Left colon (tissue), 2 donors: Measurements from ENCODE around the gene DCST2. TPM values are rescaled to one million over a fixed set of nuclear protein-coding genes. Genes with fewer than 3 reads are reported as not detected.
A peak's percentile ranks its signal among the peaks of the same experiment; 100 is the strongest.

ENCODE experiments used
- ATAC-seq: fragments of 200-7000 bp; cut with Tn5 transposase; one replicate; pipeline ENCODE4 v1.9.1; 2020; ENCODE audit warnings: mild to moderate bottlenecking, moderate library complexity
- DNase-seq, 2 donors: peaks; one replicate each; pipeline ENCODE4 v3.0.0-alpha.2; 2020
- intact Hi-C, 2 donors: fragments of 100-400 bp; cut with DNase I in 1 of 2; cut with micrococcal nuclease in 1 of 2; formaldehyde crosslinking; loops; one replicate each; pipeline versions ENCODE4 v1.11.2 to v1.14.0; 2022; cut with DNase I, micrococcal nuclease
- total RNA-seq, 2 donors: library from RNA; stranded (reverse); fragmentation: NEBNext Ultra II Directional; extraction: Animal tissue kit (Norgen Biotek cat#: 25700); gene quantifications; one replicate each; pipeline ENCODE4 v1.2.1, GENCODE V29; 2021
- donor health status: DM: no; HTN: no; CAD: no.
- donor health status: DM: yes; HTN: yes; CAD: no.

Gene DCST2
- total RNA-seq, 2 donors from 2014 or later = 1.5 to 3.6 TPM

- DNase-seq (no peak), ATAC-seq (no peak)
- intact Hi-C loops = no loop called here
These were observed 982 bp upstream of the DCST2 start for GRCh38 chr1:155034318-155035208.

GRCh38 chr1:155032886-155033285 is 695 bp downstream of the DCST2 start:
- DNase-seq = no peak
- ATAC-seq = no peak
- intact Hi-C loops = no loop called here

GRCh38 chr1:155030899-155031298 is 2.7 kb downstream of the DCST2 start:
- intact Hi-C loops = no loop called here
- no peak for ATAC-seq
- no peak for DNase-seq

GRCh38 chr1:155030243-155030795 is 3.3 kb downstream of the DCST2 start:
- DNase-seq = no peak
- ATAC-seq = no peak
- intact Hi-C loops = no loop called here

GRCh38 chr1:155029513-155030242 is 3.9 kb downstream of the DCST2 start:
- DNase-seq = no peak
- intact Hi-C loops = no loop called here
- no peak for ATAC-seq

GRCh38 chr1:155026588-155026987 is 7.0 kb downstream of the DCST2 start:
- ATAC-seq = no peak
- intact Hi-C loops = no loop called here
- no peak for DNase-seq

GRCh38 chr1:155026154-155026553 is 7.4 kb downstream of the DCST2 start:
- DNase-seq = no peak
- no peak for ATAC-seq
- intact Hi-C loops = no loop called here

- intact Hi-C loops = no loop called here
- no peak for DNase-seq
- ATAC-seq = no peak
These were observed 9.3 kb downstream of the DCST2 start for GRCh38 chr1:155024315-155024714.

- ATAC-seq (no peak), DNase-seq (no peak)
- intact Hi-C loops = no loop called here
These were observed 10.0 kb downstream of the DCST2 start for GRCh38 chr1:155023627-155024026.

- intact Hi-C loops = no loop called here
- ATAC-seq = peak; percentile 56
- DNase-seq = peak in 1 of 2 donors; percentile 62
These were observed 10.7 kb downstream of the DCST2 start for GRCh38 chr1:155022927-155023236.

- intact Hi-C loops = no loop called here
- ATAC-seq = no peak
- no peak for DNase-seq
These were observed 11.2 kb downstream of the DCST2 start for GRCh38 chr1:155022136-155022926.

GRCh38 chr1:155019377-155020245 is 14.0 kb downstream of the DCST2 start:
- DNase-seq (no peak), ATAC-seq (no peak)
- intact Hi-C loops = loop anchor here in 1 of 2 donors (10.0 kb wide), 1 partner anchor 55 kb away; the partner anchor contains the start of gene PYGO2

- ATAC-seq (no peak), DNase-seq (no peak)
These were observed 14.8 kb downstream of the DCST2 start for GRCh38 chr1:155018617-155019348.

GRCh38 chr1:155017946-155018316 is 15.7 kb downstream of the DCST2 start:
- intact Hi-C loops = loop anchor here in 1 of 2 donors (10.0 kb wide), 1 partner anchor 53 kb away; the partner anchor contains the start of gene PYGO2
- ATAC-seq (peak; percentile 0), DNase-seq (peak in 1 of 2 donors; percentile 49)

More at GRCh38 chr1:155018617-155019348, 14.8 kb downstream of the DCST2 start:
- intact Hi-C loops = loop anchor here in 1 of 2 donors (10.0 kb wide), 1 partner anchor 54 kb away; the partner anchor contains the start of gene PYGO2

- ATAC-seq = peak; percentile 81
- intact Hi-C loops = loop anchor here in 1 of 2 donors (10.0 kb wide), 1 partner anchor 52 kb away; the partner anchor contains the start of gene PYGO2
- DNase-seq = peak; percentile 94 to 96
These were observed 16.3 kb downstream of the DCST2 start for GRCh38 chr1:155017041-155017945.

GRCh38 chr1:155016231-155016831 is 17.2 kb downstream of the DCST2 start:
- no peak for ATAC-seq
- intact Hi-C loops = loop anchor here in 1 of 2 donors (10.0 kb wide), 1 partner anchor 52 kb away; the partner anchor contains the start of gene PYGO2
- DNase-seq = peak; percentile 55 to 59
